ENCODE results near the gene CFAP410. TPM values are rescaled to one million over a fixed set of nuclear protein-coding genes. Genes with fewer than 3 reads are reported as not detected.

Gene CFAP410
- total and polyA plus RNA-seq, 2 of the 8 experiments (the other 6 are each of a cell fraction or from before 2014, with no cell fraction given) = 10.6 to 12.0 TPM

- TF ChIP-seq, protein P1, sequence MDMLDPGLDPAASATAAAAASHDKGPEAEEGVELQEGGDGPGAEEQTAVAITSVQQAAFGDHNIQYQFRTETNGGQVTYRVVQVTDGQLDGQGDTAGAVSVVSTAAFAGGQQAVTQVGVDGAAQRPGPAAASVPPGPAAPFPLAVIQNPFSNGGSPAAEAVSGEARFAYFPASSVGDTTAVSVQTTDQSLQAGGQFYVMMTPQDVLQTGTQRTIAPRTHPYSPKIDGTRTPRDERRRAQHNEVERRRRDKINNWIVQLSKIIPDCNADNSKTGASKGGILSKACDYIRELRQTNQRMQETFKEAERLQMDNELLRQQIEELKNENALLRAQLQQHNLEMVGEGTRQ (IDR thresholded peaks at IDR 0.05; ENCODE audit: low read length) = no peak
- no peak for TF ChIP-seq ASH2L (IDR thresholded peaks at IDR 0.05; ENCODE audit: low read length)
- TF ChIP-seq, protein P2, sequence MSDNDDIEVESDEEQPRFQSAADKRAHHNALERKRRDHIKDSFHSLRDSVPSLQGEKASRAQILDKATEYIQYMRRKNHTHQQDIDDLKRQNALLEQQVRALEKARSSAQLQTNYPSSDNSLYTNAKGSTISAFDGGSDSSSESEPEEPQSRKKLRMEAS (IDR thresholded peaks at IDR 0.05) = no peak
- TF ChIP-seq PHF8 (conservative IDR thresholded peaks at IDR 0.05; ENCODE audit: low read depth, low read length) = no peak
Measured at GRCh38 chr21:44331650-44332307, 7.4 kb downstream of the CFAP410 start (continued).

All from H1 (cell line).